DND-41 (cell line): Measurements from ENCODE around the gene CACNA1I.

Source experiments
- ATAC-seq: fragments of 200-7000 bp; cut with Tn5 transposase; 3 replicates; pipeline ENCODE4 v1.9.1; 2021; ENCODE audit warnings: low read depth; ENCODE audit not compliant: insufficient read depth
- DNase-seq: peaks from one replicate; pipeline ENCODE4 v3.0.0-alpha.2; 2020
- H2AFZ ChIP-seq: 2 replicates; pipeline ENCODE4 v1.6.0; 2012; ENCODE audit warnings: low read depth, low read length
- H3K27ac ChIP-seq: 2 replicates; pipeline ENCODE4 v1.5.1; 2012; ENCODE audit warnings: low read length, inconsistent platforms
- H3K27me3 ChIP-seq: fragments of 200-600 bp; sonication (generic); 2 replicates; pipeline ENCODE4 v1.6.0; 2012; ENCODE audit warnings: low read length, mild to moderate bottlenecking, inconsistent platforms; ENCODE audit not compliant: insufficient read depth, poor library complexity
- H3K36me3 ChIP-seq: 2 replicates; pipeline ENCODE4 v1.5.1; 2012; ENCODE audit warnings: low read length, inconsistent platforms; ENCODE audit not compliant: insufficient read depth
- H3K4me1 ChIP-seq: 2 replicates; pipeline ENCODE4 v1.5.1; 2012; ENCODE audit warnings: mild to moderate bottlenecking, low read length; ENCODE audit not compliant: insufficient read depth
- H3K4me2 ChIP-seq: 2 replicates; pipeline ENCODE4 v1.6.0; 2012; ENCODE audit warnings: mild to moderate bottlenecking, moderate library complexity, low read length, inconsistent platforms; ENCODE audit not compliant: insufficient read depth
- H3K4me3 ChIP-seq, 2 experiments: fragments of 200-600 bp in 1 of 2; shearing (Covaris generic) in 1 of 2; 2 replicates each; pipeline ENCODE4 v1.5.1; 2012 to 2016; ENCODE audit warnings: inconsistent platforms in 2 of 2, low read length in 2 of 2, mild to moderate bottlenecking in 2 of 2, low read depth in 1 of 2, moderate library complexity in 1 of 2
- H3K79me2 ChIP-seq: 2 replicates; pipeline ENCODE4 v1.6.0; 2012; ENCODE audit warnings: low read length, inconsistent platforms; ENCODE audit not compliant: insufficient read depth
- H3K9ac ChIP-seq: 2 replicates; pipeline ENCODE4 v1.6.0; 2012; ENCODE audit warnings: low read depth, mild to moderate bottlenecking, inconsistent platforms, low read length, moderate library complexity
- H3K9me3 ChIP-seq: 2 replicates; pipeline ENCODE4 v1.5.1; 2012; ENCODE audit warnings: low read length, moderate library complexity, mild to moderate bottlenecking, inconsistent platforms; ENCODE audit not compliant: insufficient read depth, severe bottlenecking
- H4K20me1 ChIP-seq: 2 replicates; pipeline ENCODE4 v1.6.0; 2012; ENCODE audit warnings: low read length; ENCODE audit not compliant: insufficient read depth
- CTCF ChIP-seq: IDR thresholded peaks from 2 replicates; pipeline ENCODE4 v1.5.1; 2012; ENCODE audit warnings: borderline replicate concordance, low read length, moderate library complexity, mild to moderate bottlenecking; ENCODE audit not compliant: poor library complexity, severe bottlenecking; ENCODE audit errors: extremely low read depth
- EZH2 ChIP-seq: IDR thresholded peaks from 3 replicates; pipeline ENCODE4 v1.6.1; 2012; ENCODE audit warnings: borderline replicate concordance, low read depth, mild to moderate bottlenecking, moderate library complexity, low read length, inconsistent platforms; ENCODE audit not compliant: severe bottlenecking

CACNA1I gene

GRCh38 chr22:39646398-39647063 lies 76.0 kb downstream of the CACNA1I start:
- DNase-seq (no peak), ATAC-seq (no peak)
- no peaks in the 10 kb centered on the region for H4K20me1 ChIP-seq
- no peaks in the 10 kb centered on the region for H3K9me3 ChIP-seq
- no peak for TF ChIP-seq EZH2
- no peak for TF ChIP-seq CTCF
- H3K4me3 ChIP-seq, result no peak overlapping the region
- H3K4me1 ChIP-seq, result no peaks in the 10 kb centered on the region
- no peak overlapping the region for H3K9ac ChIP-seq
- H3K27me3 ChIP-seq, result no peaks in the 10 kb centered on the region
- H3K36me3 ChIP-seq, result no peaks in the 10 kb centered on the region
- no peak overlapping the region for H3K4me2 ChIP-seq
- no peaks in the 10 kb centered on the region for H3K79me2 ChIP-seq
- no peak overlapping the region for H3K27ac ChIP-seq
- no peak overlapping the region for H2AFZ ChIP-seq

- Histone ChIP-seq H4K20me1 (no peaks in the 10 kb centered on the region), H3K9ac (no peak overlapping the region), H3K27ac (no peak overlapping the region), H3K9me3 (no peaks in the 10 kb centered on the region), H3K4me1 (no peaks in the 10 kb centered on the region), H3K4me3 (no peak overlapping the region), H3K4me2 (no peak overlapping the region), H3K79me2 (no peaks in the 10 kb centered on the region), H2AFZ (no peak overlapping the region), H3K27me3 (no peaks in the 10 kb centered on the region), H3K36me3 (no peaks in the 10 kb centered on the region)
- no peak for ATAC-seq
- TF ChIP-seq EZH2 (no peak), CTCF (no peak)
- no peak for DNase-seq
These were observed 77.5 kb downstream of the CACNA1I start for GRCh38 chr22:39647836-39648629.

- Histone ChIP-seq H3K9ac (no peak overlapping the region), H3K27me3 (no peaks in the 10 kb centered on the region), H3K36me3 (no peaks in the 10 kb centered on the region), H3K27ac (no peak overlapping the region), H3K4me2 (no peak overlapping the region), H3K4me3 (no peak overlapping the region), H3K79me2 (no peaks in the 10 kb centered on the region), H3K4me1 (no peaks in the 10 kb centered on the region), H3K9me3 (no peaks in the 10 kb centered on the region), H2AFZ (no peak overlapping the region), H4K20me1 (no peaks in the 10 kb centered on the region)
- TF ChIP-seq CTCF (no peak), EZH2 (no peak)
- ATAC-seq, result no peak
- no peak for DNase-seq
These were observed 78.0 kb downstream of the CACNA1I start for GRCh38 chr22:39648630-39648950.
